ENCODE measurements around the gene NOVA1. TPM values are rescaled to one million over a fixed set of nuclear protein-coding genes. Genes with fewer than 3 reads are reported as not detected.

Gene NOVA1
- total RNA-seq, result 7.8 and 9.9 TPM in 2 replicates

DNA sequence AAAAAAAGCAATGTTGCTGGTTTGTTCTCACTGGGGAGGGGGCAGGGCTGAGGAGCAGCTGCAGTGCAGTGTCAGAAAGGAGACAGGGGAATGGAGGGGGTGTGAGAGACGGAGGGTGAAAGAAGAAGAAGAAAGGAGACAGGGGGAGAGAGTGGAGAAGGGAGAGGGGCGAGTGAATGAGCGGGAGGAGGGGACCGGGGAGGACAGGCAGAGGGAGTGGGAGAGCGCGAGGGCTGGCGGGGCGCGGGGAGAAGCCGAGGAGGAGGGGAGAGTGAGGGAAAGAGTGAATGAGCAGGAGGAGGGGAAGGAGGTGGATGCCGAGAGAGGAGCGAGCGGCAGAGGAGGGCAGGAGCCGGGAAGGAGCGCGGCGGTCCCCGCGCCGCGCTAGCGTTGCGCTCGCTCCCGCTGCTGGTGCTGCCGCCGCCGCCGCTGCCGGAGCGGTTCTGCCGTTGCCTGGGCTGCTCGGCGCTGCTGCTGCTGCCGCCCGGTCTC lies at the start of gene NOVA1:
TSS of gene NOVA1 (minus strand) at position 445 of the 492 bp plus-strand sequence. CDS start 597 bp downstream, outside the sequence.

